Measurements from ENCODE around the gene RBSN.
A peak's percentile ranks its signal among the peaks of the same experiment; 100 is the strongest.

Gene RBSN

DNA sequence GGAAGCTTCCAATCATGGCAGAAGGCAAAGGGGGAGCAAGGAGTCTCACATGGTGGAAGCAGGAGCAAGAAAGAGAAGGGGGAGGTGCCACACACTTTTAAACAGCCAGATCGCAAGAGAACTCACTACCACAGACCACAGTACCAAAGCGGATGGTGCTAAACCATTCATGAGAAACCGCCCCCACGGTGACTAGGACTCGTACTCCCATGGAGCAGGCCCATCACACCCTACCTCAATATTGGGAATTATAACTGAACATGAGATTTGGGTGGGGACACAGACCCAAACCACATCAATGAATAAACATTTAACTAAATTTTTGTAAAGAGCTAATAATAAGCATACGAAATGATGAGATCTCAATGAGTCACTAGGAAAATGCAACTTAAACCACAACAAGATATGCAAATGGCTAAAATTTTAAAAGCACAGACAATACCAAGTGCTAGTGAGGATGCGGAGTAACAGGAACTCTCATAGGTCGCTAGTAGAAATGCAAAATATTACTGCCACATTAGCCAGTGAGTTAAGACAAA lies 43.9 kb downstream of the RBSN start:
- no peak for DNase-seq

DNA sequence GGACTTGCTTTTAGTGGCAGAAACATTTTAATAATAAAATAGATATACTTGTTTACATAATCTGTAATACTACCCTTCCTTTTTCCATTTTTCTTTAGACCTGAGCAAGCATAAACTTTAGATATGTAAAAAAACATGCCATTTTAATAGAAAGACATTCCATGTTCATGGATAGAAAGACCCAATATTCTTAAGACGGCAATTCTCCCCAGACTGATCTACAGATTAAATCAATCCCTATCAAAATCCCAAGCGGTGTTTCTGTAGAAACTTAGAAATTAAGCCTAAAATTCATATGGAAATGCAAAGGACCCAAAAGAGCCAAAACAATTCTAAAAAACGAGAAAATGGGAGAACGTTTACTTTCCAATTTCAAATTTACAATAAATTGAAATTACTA lies 45.4 kb downstream of the RBSN start:
- DNase-seq: no peak

DNA sequence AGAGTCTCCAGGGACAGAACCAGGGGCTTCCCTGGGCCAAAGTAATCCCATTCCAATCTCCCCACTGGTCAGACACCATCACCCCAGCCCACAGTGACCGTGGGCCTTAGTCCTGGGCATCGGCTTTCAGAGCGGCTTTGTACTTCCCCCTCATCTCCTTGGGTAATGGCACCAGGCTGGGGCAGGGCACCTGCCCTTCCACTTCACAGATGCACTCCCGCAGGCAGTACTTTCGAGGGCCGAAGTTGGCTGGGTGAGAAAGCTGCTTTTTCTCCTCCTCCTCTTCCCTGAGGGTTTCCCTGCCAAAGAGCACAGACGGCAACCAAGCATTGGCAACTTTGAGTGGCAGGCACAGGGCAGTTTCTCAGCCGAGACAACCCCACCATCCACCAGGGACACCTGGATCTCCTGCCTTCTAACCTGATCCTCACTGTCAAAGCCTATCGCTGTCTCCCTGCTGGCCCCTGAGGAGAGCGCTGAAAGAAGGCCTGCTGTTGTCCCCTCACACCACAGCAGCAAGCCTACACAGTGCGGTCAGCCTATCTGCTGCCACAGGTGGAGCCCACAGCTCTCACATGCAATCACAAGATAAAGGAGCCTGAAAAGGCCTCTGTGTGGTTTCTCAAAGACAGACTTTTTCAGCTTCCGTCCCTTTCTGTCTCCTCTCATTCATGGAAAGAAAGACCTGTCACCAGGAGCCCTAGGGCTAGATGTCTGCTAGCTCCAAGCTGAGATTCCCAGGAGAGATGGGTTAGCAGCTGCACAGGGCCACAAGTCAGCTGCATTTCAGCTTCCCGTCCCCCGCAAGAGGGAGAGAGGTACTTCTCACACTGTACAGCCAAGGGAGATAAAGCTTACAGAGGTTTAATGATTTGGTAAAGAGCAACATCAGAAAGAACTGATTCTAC lies 46.4 kb downstream of the RBSN start:
- no peak for DNase-seq

DNA sequence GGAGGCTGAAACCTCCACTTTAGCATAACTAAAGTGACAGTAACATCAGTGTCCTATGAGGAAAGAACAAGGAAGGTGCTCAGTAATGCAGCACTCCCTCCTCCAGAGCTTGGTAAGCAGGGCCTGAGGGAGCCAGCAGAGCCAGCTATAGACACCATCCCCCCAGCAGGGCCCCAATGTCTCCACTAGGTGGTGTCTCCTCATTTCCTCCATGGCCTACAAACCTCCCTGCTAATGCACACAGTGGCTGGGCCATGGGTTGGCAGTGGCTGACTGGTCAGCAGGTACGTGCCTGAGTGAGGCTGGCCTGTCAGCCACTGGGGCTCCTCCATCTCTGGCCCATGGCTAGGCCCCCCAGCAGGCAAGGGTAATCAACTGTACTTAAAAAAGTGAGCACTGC lies 47.4 kb downstream of the RBSN start:
- peak; percentile 25 for DNase-seq

DNA sequence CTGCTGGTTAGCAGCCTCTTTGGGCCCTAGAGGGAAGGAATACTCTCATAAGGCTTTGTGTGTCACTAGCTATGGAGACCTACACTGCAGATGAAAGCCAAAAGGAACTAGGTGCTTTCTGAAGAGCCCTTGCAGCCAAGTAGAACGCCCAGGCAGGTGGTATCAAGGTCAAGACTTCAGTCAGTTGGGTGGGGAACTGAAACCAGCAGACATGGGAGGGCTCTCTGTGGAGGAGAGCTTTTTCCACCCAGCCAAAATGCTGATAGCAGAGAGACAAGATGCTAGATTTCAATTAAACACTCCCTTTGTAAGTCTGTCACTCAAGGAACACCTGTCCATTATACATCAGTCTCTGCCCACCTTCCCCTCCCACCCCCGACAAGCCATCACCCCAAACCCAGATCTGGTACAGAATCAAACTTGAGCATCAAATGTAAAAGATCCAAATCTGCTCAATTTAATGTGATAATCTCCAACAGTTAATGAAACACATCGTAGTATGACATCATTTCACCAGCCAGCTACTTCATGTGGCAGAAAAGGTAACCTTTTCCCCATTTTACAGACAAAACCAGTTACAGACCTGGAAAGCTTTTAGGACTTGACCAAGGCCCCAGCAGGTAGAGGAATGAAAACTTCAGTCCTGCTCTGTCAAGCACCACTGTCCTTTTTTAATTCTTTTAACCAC lies 48.4 kb downstream of the RBSN start:
- DNase-seq: no peak

DNA sequence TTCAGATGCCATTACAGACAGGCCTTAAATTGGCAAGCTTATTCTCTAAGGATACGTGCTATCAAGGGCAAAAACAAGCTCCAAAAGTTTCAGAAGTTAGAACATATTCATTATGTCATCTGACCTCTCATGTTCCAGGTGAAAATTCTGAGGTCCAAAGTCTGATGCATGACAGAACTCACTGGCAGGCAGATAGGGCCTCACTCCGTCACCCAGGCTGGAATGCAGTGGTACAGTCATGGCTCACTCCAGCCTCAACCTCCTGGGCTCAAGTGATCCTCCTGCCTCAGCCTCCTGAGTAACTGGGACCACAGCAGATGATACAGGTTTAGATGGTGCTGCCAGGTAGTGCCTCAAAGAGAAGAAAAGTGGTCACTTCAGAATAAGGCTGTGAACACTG lies 49.4 kb downstream of the RBSN start:
- DNase-seq: no peak

DNA sequence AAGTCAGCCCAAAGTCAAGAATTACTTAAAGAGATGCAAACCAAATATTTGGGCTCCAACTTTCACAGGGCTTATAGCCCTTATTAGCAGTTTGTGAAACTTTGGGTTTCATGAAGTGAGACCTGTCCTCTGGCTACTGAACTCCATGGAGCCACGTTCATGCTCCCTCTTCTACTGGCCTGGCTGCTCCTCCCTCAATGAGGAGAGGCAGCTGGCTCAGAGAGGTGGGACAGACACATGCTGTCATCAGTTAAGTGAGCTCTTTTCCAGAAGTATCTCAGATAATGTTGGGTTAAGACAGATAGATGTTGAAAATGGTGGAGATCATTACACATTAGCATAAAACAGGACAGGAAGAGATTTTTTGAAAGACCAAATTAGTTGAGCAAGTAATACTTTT lies 53.3 kb downstream of the RBSN start:
- no peak for DNase-seq

DNA sequence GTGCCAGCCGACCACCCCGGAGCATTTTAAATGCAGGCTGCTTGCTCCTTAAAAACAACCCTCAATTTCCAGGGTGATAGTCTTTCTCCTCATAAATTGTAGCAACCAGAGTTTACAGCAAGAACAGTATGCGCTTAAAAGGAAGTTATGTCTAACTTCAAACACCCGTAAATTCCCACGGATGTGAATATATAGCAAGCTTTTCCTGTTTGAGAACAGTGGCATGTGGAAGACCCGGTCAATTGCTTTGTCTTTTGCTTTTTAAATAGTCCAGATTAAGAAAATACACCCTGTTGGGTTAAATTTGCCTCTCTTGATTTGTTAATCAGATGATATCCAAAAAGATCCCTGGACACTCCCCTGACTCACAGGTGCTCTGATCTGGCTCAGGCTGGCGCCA lies 54.6 kb downstream of the RBSN start:
- DNase-seq: no peak

DNA sequence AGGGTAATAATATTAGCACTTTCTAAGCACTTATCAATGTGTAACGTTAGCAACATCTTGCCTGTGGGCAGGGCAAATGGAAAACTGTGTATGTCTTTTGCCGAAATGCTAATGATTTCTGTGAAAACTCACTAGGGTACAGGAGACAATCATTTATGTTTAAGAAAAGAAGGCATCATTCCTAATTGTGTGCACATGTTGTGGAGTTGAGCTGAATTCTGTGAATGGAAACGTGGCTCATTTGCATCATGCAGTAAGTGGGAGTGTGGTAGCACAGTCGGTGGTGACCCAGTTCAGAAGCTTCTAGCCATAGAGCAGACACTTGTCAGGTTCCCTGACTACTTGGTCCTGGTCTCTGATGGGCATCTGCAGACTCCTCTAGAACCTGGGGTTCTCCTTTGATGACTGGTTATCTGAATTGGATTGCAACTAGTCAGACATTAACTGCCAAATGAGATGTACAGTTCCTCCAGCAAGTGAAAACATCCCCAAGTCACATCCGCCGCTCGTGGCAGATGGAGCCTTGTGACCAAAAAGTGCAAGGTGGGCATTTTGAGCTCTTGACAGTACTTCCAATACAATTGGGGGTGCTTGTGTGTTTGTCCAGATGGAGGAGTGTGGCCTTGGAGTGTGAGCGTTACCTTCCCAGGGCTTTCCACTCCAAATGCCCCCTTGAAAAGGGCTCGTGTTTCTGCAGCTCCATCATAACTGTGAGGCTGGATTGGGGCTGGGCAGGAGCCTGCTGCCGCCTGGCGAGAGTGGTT lies 55.4 kb downstream of the RBSN start:
- DNase-seq: peak; percentile 16

DNA sequence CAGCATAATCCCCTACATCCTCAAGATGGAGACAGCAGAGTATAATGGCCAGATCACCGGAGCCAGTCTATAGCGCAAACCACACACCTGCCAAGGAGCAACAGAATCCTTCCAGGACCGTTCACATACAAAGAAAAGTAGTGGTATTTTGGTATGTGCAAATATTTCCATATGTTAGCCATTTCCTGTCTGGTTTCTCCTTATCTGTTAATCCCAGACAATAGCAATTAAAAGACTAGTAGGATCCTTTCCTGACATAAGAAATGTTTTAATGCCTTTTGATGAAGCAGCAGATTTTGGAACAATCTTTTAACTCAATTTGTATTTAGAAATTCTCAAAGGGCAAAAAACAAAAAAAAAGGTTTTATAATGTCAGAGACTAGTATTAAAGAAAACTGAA lies 56.0 kb downstream of the RBSN start:
- DNase-seq: peak; percentile 52

DNA sequence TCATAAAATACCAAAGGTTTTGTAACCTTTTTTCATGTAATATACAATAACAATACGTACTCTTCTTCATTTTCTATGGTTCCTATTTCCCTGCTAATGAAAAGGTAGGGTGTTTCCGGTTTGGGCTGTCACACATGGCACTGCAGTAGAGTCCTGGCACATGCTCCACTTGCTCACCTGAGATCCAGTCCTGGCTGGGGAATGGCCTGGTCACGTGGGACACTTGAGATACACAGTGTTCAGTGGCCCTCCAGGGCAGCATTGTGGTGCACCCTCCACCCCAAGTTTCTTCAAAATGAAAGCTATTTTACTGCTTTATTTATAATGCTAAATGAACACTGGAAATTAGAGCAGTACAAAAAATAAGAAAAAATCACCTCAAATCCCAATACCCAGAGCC lies 57.0 kb downstream of the RBSN start:
- DNase-seq: no peak

DNA sequence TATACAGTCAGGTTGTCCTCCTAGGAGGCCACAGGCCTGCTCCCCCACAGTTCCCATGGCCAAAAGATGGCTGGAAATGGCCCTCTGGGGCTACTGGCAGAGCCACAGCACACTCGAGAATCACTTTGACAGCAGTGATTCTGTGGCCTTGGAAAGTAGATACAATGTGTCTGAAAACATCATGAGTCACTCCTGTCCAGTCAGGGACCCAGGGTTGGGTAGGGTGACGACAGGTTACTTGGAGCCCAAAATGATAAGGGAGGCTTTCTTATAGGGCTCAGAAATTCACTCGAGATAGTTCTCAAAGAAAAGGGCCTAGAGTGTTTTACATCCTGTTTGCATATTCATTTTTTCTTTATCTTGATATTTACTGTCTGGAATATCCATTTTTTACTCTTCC lies 58.1 kb downstream of the RBSN start:
- no peak for DNase-seq

DNA sequence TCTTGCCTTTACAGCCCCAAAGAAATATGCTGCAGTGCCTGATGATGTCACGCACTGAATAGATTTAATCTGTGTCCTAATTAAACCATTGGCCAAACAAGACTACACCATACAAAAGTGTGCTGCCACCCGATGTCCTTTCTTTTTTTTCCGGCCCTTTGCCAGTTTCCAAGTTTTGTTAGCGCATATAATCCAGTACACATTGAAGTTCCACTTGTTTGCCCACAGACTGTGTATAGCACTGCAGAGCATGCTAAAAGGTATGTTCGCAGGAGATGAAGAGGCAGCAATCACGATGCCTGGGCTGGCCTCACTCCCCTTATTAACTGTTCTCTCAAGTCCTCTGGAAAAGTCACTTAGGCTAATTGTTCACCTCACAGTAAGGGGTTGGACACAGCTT lies 60.6 kb downstream of the RBSN start:
- no peak for DNase-seq

DNA sequence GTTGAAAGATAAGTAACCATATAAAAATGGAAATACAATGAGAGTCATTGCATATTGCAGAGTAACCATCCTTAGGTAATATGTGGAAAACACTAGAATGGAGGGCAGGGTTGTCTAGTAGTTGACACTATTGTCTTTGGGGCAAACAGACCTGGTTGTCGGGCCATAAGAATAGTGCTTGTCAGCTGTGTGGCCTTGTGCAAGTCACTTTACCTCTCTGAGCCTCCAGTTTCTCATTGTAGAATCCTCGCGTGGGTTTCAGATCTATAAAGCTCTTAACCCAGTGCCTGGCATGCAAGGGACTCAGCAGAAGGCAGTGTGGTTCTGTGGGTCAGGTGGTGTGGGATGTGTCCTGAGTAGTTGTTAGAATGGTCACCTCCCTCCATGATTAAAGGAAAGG lies 65.8 kb downstream of the RBSN start:
- DNase-seq: no peak

DNA sequence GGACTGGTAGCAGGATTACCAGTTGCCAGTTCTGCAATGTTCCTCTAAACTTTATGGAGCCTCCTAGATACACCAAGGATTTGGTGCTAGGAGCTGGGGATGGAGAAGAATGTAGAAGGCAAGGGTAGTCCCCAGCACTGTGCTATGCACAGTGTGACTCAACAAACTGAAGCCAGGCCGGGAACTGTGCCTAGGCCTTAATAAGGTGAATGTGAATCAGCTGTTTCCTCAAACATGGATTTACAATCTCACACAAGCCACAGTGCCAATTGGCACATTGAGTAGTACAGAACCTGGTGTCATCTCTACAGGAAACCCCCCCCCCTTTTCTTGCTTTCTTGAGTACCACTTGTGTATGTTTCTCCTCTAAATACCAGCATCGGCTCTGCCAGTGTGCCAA lies 66.3 kb downstream of the RBSN start:
- no peak for DNase-seq

DNA sequence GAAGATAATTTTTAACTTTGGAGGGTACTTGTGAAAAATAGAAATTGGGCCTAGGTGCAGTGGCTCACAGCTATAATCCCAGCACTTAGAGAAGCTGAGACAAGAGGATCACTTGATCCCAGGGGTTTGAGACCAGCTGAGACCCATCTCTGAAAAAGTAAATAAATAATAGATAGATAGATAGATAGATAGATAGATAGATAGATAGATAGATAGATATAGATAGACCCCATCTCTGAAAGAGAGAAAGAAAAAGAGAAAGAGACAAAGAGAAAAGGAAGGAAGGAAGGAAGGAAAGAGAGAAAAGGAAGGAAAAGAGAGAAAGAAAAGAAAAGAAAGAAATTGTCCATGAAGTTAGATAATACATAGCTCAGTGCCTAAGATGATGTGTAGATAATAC lies 69.3 kb downstream of the RBSN start:
- DNase-seq: no peak

DNA sequence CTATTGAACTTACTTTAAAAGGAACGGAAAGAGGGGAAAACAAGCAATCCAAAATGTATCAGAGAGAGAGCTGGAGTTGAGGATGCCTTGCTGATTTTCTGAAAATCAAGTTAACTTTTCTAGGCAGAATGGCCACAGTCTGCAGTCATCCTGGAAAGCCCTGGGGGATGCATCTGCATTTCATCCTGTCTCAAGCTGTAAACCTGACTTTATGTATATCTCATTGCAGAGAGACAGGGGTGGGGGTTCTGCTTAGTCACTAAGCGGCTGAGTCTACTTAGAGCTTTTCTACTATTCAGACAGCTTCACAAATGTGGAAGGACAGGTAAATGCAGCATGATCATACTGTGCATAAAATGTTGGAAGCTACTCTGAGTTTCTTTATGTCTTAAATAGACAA lies 75.2 kb downstream of the RBSN start:
- DNase-seq: no peak

DNA sequence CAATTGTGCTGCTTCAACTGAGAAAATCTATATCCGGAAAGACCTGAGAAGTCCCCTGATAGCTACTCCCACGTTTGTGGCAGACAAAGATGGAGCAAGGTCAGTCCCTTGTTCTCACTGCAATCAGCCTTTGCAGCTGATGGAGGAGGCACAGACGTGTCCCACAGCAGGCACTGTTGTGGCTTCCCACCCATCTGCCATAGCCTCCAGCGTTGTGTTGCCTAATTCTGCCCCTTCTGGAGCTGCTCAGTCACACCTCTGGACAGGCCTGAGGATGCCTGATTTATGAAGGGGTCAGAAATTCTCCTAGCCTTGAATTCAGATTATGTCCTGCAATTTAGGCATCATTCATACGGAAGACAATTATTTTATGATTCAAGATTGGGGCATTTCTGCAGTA lies 75.7 kb downstream of the RBSN start:
- no peak for DNase-seq

Measured in fibroblast of upper back skin (primary cell).